NB4 (cell line): ENCODE data around the gene FBXO2.

Source experiments
- MYC ChIP-seq: IDR thresholded peaks from 2 replicates; pipeline ENCODE4 v1.6.1; 2011; ENCODE audit warnings: low read depth, low read length
- POLR2A ChIP-seq: IDR thresholded peaks from 2 replicates; pipeline ENCODE4 v1.6.1; 2011; ENCODE audit warnings: mild to moderate bottlenecking; ENCODE audit not compliant: insufficient read length; ENCODE audit errors: extremely low read depth
- TF ChIP-seq, protein P1 (sequence below): IDR thresholded peaks from one replicate; pipeline ENCODE4 v1.5.1; 2012; ENCODE audit warnings: low read depth, low read length
- TF ChIP-seq, protein P2 (sequence below): IDR thresholded peaks from 2 replicates; pipeline ENCODE4 v1.6.1; 2011; ENCODE audit warnings: low read depth, low read length

GRCh38 chr1:11645670-11646265, 8.5 kb downstream of the FBXO2 start:
- TF ChIP-seq, protein P1, sequence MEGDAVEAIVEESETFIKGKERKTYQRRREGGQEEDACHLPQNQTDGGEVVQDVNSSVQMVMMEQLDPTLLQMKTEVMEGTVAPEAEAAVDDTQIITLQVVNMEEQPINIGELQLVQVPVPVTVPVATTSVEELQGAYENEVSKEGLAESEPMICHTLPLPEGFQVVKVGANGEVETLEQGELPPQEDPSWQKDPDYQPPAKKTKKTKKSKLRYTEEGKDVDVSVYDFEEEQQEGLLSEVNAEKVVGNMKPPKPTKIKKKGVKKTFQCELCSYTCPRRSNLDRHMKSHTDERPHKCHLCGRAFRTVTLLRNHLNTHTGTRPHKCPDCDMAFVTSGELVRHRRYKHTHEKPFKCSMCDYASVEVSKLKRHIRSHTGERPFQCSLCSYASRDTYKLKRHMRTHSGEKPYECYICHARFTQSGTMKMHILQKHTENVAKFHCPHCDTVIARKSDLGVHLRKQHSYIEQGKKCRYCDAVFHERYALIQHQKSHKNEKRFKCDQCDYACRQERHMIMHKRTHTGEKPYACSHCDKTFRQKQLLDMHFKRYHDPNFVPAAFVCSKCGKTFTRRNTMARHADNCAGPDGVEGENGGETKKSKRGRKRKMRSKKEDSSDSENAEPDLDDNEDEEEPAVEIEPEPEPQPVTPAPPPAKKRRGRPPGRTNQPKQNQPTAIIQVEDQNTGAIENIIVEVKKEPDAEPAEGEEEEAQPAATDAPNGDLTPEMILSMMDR: peak; percentile 80
- TF ChIP-seq, protein P2, sequence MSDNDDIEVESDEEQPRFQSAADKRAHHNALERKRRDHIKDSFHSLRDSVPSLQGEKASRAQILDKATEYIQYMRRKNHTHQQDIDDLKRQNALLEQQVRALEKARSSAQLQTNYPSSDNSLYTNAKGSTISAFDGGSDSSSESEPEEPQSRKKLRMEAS: peak; percentile 77
- TF ChIP-seq POLR2A (no peak), MYC (peak; percentile 42; the same call in 1 of the 2 replicates)
